ENCODE measurements around the gene BIN2. TPM values are rescaled to one million over a fixed set of nuclear protein-coding genes. Genes with fewer than 3 reads are reported as not detected.
A peak's percentile ranks its signal among the peaks of the same experiment; 100 is the strongest.

Gene BIN2
- total and polyA plus RNA-seq, 9 of the 15 experiments (the other 6 are each of a cell fraction or from before 2014, with no cell fraction given), result 0.04 to 0.39 (median 0.25) TPM; not detected in 1

- no peak for TF ChIP-seq ZNF280A (IDR thresholded peaks at IDR 0.05; ENCODE audit: low read depth, partially characterized antibody)
- TF ChIP-seq ZNF224 (CRISPR knock-in tag; IDR thresholded peaks at IDR 0.05), result no peak
- 0 out of 2 replicates have a peak, but pooled peaks have one; percentile 84 for TF ChIP-seq ETS1 (conservative IDR thresholded peaks at IDR 0.05; ENCODE audit: control insufficient read depth, low read depth, low read length)
- no peak for TF ChIP-seq ZBTB1 (CRISPR knock-in tag; IDR thresholded peaks at IDR 0.05; ENCODE audit: borderline replicate concordance, low read depth)
- no peak for TF ChIP-seq CREB1 (IDR thresholded peaks at IDR 0.05)
- no peak for TF ChIP-seq CREB1 (CRISPR knock-in tag; IDR thresholded peaks at IDR 0.05)
- 0 out of 2 replicates have a peak, but pooled peaks have one; percentile 25 for TF ChIP-seq ZEB2 (IDR thresholded peaks at IDR 0.05)
- TF ChIP-seq LEF1 (IDR thresholded peaks at IDR 0.05), result no peak; the same call in none of the 2 replicates
- TF ChIP-seq NR2C1 (IDR thresholded peaks at IDR 0.05), result no peak
- peak; percentile 24; the same call in 1 of the 2 replicates for TF ChIP-seq NR2C1 (tag; IDR thresholded peaks at IDR 0.05)
- TF ChIP-seq ZKSCAN8 (CRISPR knock-in tag; IDR thresholded peaks at IDR 0.05), result peak; percentile 72; the same call in 1 of the 2 replicates
- TF ChIP-seq ZNF717 (CRISPR knock-in tag; IDR thresholded peaks at IDR 0.05), result no peak
- no peak for TF ChIP-seq U2AF2 (optimal IDR thresholded peaks at IDR 0.05; ENCODE audit: low read depth, low read length)
- no peak for TF ChIP-seq ZNF699 (CRISPR knock-in tag; IDR thresholded peaks at IDR 0.05; ENCODE audit: insufficient replicate concordance)
- TF ChIP-seq, protein P1, sequence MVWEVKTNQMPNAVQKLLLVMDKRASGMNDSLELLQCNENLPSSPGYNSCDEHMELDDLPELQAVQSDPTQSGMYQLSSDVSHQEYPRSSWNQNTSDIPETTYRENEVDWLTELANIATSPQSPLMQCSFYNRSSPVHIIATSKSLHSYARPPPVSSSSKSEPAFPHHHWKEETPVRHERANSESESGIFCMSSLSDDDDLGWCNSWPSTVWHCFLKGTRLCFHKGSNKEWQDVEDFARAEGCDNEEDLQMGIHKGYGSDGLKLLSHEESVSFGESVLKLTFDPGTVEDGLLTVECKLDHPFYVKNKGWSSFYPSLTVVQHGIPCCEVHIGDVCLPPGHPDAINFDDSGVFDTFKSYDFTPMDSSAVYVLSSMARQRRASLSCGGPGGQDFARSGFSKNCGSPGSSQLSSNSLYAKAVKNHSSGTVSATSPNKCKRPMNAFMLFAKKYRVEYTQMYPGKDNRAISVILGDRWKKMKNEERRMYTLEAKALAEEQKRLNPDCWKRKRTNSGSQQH (CRISPR knock-in tag; IDR thresholded peaks at IDR 0.05), result peak; percentile 96
- no peak for TF ChIP-seq NFIC (IDR thresholded peaks at IDR 0.05)
- no peak for TF ChIP-seq CHD2 (IDR thresholded peaks at IDR 0.05; ENCODE audit: low read depth, low read length)
- TF ChIP-seq RFX5 (IDR thresholded peaks at IDR 0.05; ENCODE audit: low read depth, low read length), result no peak
- peak; percentile 85; the same call in 1 of the 2 replicates for TF ChIP-seq MTA1 (IDR thresholded peaks at IDR 0.05; ENCODE audit: borderline replicate concordance)
- TF ChIP-seq PHTF2 (CRISPR knock-in tag; IDR thresholded peaks at IDR 0.05), result no peak
- peak; percentile 35; the same call in 1 of the 2 replicates for TF ChIP-seq ZNF57 (CRISPR knock-in tag; IDR thresholded peaks at IDR 0.05)
- TF ChIP-seq DEAF1 (CRISPR knock-in tag; IDR thresholded peaks at IDR 0.05), result peak; percentile 52
- TF ChIP-seq MEIS2 (IDR thresholded peaks at IDR 0.05; ENCODE audit: partially characterized antibody), result peak; percentile 74
- no peak for TF ChIP-seq ZFPM2 (CRISPR knock-in tag; IDR thresholded peaks at IDR 0.05)
- no peak for TF ChIP-seq PPARD (CRISPR knock-in tag; IDR thresholded peaks at IDR 0.05)
- TF ChIP-seq HDAC3 (IDR thresholded peaks at IDR 0.05; ENCODE audit: borderline replicate concordance, partially characterized antibody), result peak; percentile 24
These were observed 77.6 kb downstream of the BIN2 start (continued) for GRCh38 chr12:51246254-51246853.

Measured in K562 (cell line).